ENCODE data around the gene HIGD1C. TPM values are rescaled to one million over a fixed set of nuclear protein-coding genes. Genes with fewer than 3 reads are reported as not detected.
"Not testable (repeated sequence)": the region's sequence is repeated elsewhere in the genome, so short reads cannot be mapped to it uniquely, and the experiment has no call there.

HIGD1C gene
- not detected for total RNA-seq

GRCh38 chr12:50952510-50952909, at the start of gene HIGD1C:
Gene HIGD1C, plus strand, starts transcription at chr12:50952544. Its CDS starts 1,455 bp downstream, at chr12:50953999.
- intact Hi-C loops (cut with DNase I): no loop called here
- H3K27me3 ChIP-seq: no peaks in the 10 kb centered on the region
- no peak for TF ChIP-seq CTCF (IDR thresholded peaks at IDR 0.05)
- DNase-seq: no peak
- H3K4me1 ChIP-seq: no peaks in the 10 kb centered on the region
- no peaks in the 10 kb centered on the region for H3K9me3 ChIP-seq
- no peaks in the 10 kb centered on the region for H3K36me3 ChIP-seq
- no peak within 1 kb of the TSS for H3K4me3 ChIP-seq
- H3K27ac ChIP-seq: no peak within 1 kb of the TSS
- no peak within 1 kb of the TSS for H3K9ac ChIP-seq (ENCODE audit: low read depth in 2 of 2, low read length in 2 of 2)

GRCh38 chr12:50908479-50908878, 43.9 kb upstream of the HIGD1C start:
- H3K9me3 ChIP-seq; H3K9ac ChIP-seq (ENCODE audit: low read depth in 2 of 2, low read length in 2 of 2); H3K4me1 ChIP-seq; H3K4me3 ChIP-seq; H3K36me3 ChIP-seq; H3K27ac ChIP-seq; H3K27me3 ChIP-seq; DNase-seq; intact Hi-C loops (cut with DNase I): not testable (repeated sequence)

- H3K27ac ChIP-seq; H3K4me3 ChIP-seq; DNase-seq; H3K36me3 ChIP-seq; H3K9ac ChIP-seq (ENCODE audit: low read depth in 2 of 2, low read length in 2 of 2); H3K9me3 ChIP-seq; H3K27me3 ChIP-seq; intact Hi-C loops (cut with DNase I); H3K4me1 ChIP-seq: not testable (repeated sequence)
Observed at GRCh38 chr12:50912361-50912760, 40.0 kb upstream of the HIGD1C start.

GRCh38 chr12:50913224-50913623, 39.1 kb upstream of the HIGD1C start:
- Histone ChIP-seq H3K9ac (ENCODE audit: low read depth in 2 of 2, low read length in 2 of 2) (no peak overlapping the region), H3K4me1 (no peaks in the 10 kb centered on the region), H3K27me3 (no peaks in the 10 kb centered on the region), H3K4me3 (no peak overlapping the region), H3K9me3 (no peaks in the 10 kb centered on the region), H3K36me3 (no peaks in the 10 kb centered on the region), H3K27ac (no peak overlapping the region)
- TF ChIP-seq CTCF (IDR thresholded peaks at IDR 0.05): no peak
- no peak for DNase-seq
- intact Hi-C loops (cut with DNase I): no loop called here

GRCh38 chr12:50914872-50915484, 37.4 kb upstream of the HIGD1C start:
- Histone ChIP-seq H3K4me1 (no peaks in the 10 kb centered on the region), H3K36me3 (no peaks in the 10 kb centered on the region), H3K27ac (no peak overlapping the region), H3K27me3 (no peaks in the 10 kb centered on the region), H3K9me3 (no peaks in the 10 kb centered on the region), H3K4me3 (no peak overlapping the region), H3K9ac (ENCODE audit: low read depth in 2 of 2, low read length in 2 of 2) (no peak overlapping the region)
- intact Hi-C loops (cut with DNase I): no loop called here
- DNase-seq: no peak
- TF ChIP-seq CTCF (IDR thresholded peaks at IDR 0.05): no peak

- DNase-seq: no peak
- intact Hi-C loops (cut with DNase I): no loop called here
- TF ChIP-seq CTCF (IDR thresholded peaks at IDR 0.05): no peak
- no peaks in the 10 kb centered on the region for H3K4me1 ChIP-seq
- H3K4me3 ChIP-seq: no peak overlapping the region
- no peaks in the 10 kb centered on the region for H3K36me3 ChIP-seq
- H3K27ac ChIP-seq: no peak overlapping the region
- no peaks in the 10 kb centered on the region for H3K9me3 ChIP-seq
- no peak overlapping the region for H3K9ac ChIP-seq (ENCODE audit: low read depth in 2 of 2, low read length in 2 of 2)
- no peaks in the 10 kb centered on the region for H3K27me3 ChIP-seq
Observed at GRCh38 chr12:50916292-50916691, 36.1 kb upstream of the HIGD1C start.

Measured in colonic mucosa (tissue), 4 donors.